Peyer's patch (tissue), 4 donors: ENCODE data around the gene ACTN3. TPM values are rescaled to one million over a fixed set of nuclear protein-coding genes. Genes with fewer than 3 reads are reported as not detected.
A peak's percentile ranks its signal among the peaks of the same experiment; 100 is the strongest.

ENCODE experiments used
- DNase-seq, 3 donors: peaks; one replicate each; pipeline ENCODE4 v3.0.0-alpha.2; 2017 to 2019
- H3K27ac ChIP-seq, 4 donors: fragments of 200-600 bp; sonication (generic); one replicate each; pipeline ENCODE4 v1.5.1; 2016 to 2019
- H3K27me3 ChIP-seq, 2 donors: fragments of 200-600 bp; sonication (generic); one replicate each; pipeline ENCODE4 v1.5.1; 2019
- H3K36me3 ChIP-seq, 3 donors: fragments of 200-600 bp; sonication (generic); one replicate each; pipeline ENCODE4 v1.5.1; 2016 to 2019
- H3K4me1 ChIP-seq, 4 donors: fragments of 200-600 bp; sonication (generic); one replicate each; pipeline ENCODE4 v1.5.1; 2016 to 2019
- H3K4me3 ChIP-seq, 4 donors: fragments of 200-600 bp; sonication (generic); 1 replicate in 3 of 4; 2 replicates in 1 of 4; pipeline ENCODE4 v1.5.1; 2016 to 2019; ENCODE audit warnings: mild to moderate bottlenecking in 1 of 4
- H3K9me3 ChIP-seq, 4 donors: fragments of 200-600 bp; sonication (generic); one replicate each; pipeline ENCODE4 v1.5.1; 2016 to 2019; ENCODE audit warnings: mild to moderate bottlenecking in 1 of 4
- POLR2A ChIP-seq, 2 donors: fragments of 450-650 bp; IDR thresholded peaks; one replicate each; pipeline ENCODE4 v1.5.1; 2017; ENCODE audit warnings: antibody characterized with exemption in 2 of 2, mild to moderate bottlenecking in 2 of 2, moderate library complexity in 2 of 2
- total RNA-seq, 4 donors: library from RNA; depleted of rRNA; stranded (reverse); fragments of >200 nt; gene quantifications; one replicate each; pipeline ENCODE4 v1.1.0, GENCODE V29; 2016
- TF ChIP-seq, protein P1 (sequence below), 6 experiments: fragments of 450-650 bp in 4 of 6; fragments of 200-600 bp in 2 of 6; sonication (generic) in 1 of 6; IDR thresholded peaks; one replicate each; pipeline ENCODE4 v1.5.1; 2017 to 2019; ENCODE audit warnings: antibody characterized with exemption in 6 of 6, mild to moderate bottlenecking in 3 of 6, moderate library complexity in 1 of 6

ACTN3 gene
- total RNA-seq, 4 donors from 2014 or later, result not detected

DNA sequence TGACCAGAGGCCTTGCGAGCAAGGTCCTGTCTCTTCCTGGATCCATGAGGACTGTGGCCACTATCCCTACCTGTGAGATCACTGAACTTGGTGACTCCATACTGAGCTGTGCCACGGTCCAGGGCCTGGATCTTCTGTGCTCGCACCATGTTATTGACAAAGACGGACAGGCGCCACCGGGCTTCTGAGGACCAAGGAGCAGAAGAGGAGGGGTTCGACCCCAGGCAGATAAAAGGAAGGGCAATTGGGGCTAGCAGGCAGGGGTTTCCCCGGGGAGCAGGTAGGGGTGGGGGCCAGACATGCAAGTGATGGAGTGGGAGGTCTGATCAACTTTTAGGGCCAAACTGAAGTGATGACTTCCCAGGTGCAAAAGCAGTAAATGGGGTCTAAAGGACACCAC is 19.5 kb downstream of the ACTN3 start:
- no peak for DNase-seq
- Histone ChIP-seq H3K27me3 (no peaks in the 10 kb centered on the region), H3K4me3 (no peak overlapping the region), H3K9me3 (no peaks in the 10 kb centered on the region), H3K27ac (no peak overlapping the region), H3K36me3 (no peaks in the 10 kb centered on the region), H3K4me1 (peaks cover 0 to 9% (median 2%) of the 10 kb centered on the region in 4 donors)
- TF ChIP-seq, protein P1, sequence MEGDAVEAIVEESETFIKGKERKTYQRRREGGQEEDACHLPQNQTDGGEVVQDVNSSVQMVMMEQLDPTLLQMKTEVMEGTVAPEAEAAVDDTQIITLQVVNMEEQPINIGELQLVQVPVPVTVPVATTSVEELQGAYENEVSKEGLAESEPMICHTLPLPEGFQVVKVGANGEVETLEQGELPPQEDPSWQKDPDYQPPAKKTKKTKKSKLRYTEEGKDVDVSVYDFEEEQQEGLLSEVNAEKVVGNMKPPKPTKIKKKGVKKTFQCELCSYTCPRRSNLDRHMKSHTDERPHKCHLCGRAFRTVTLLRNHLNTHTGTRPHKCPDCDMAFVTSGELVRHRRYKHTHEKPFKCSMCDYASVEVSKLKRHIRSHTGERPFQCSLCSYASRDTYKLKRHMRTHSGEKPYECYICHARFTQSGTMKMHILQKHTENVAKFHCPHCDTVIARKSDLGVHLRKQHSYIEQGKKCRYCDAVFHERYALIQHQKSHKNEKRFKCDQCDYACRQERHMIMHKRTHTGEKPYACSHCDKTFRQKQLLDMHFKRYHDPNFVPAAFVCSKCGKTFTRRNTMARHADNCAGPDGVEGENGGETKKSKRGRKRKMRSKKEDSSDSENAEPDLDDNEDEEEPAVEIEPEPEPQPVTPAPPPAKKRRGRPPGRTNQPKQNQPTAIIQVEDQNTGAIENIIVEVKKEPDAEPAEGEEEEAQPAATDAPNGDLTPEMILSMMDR (IDR thresholded peaks at IDR 0.05), result no peak
- TF ChIP-seq POLR2A (IDR thresholded peaks at IDR 0.05), result no peak

DNA sequence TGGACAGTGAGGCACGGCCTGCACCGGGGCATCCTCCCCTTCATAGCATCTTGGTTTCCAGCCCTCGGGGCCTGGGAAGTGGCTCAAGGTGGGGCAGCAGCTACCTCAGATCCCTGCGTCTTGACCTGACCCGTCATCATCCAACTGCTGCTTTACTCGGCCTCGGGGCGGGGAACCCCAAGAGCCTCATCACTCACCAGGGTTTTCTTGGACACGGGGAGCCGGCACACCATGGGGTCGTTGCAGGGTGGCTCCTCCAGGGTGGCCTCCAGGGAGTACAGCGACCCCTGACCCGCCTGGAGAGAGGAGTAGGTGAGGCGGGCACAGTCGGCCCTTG is 21.1 kb downstream of the ACTN3 start:
- H3K27ac ChIP-seq, result peak overlapping the region in 1 of 4 donors; percentile 63
- H3K4me1 ChIP-seq, result peaks cover 0 to 9% (median 2%) of the 10 kb centered on the region in 4 donors
- peak overlapping the region; percentile 48 to 74 (median 70) for H3K4me3 ChIP-seq
- no peaks in the 10 kb centered on the region for H3K27me3 ChIP-seq
- H3K36me3 ChIP-seq, result no peaks in the 10 kb centered on the region
- no peaks in the 10 kb centered on the region for H3K9me3 ChIP-seq
- DNase-seq, result no peak
- TF ChIP-seq, protein P1 (IDR thresholded peaks at IDR 0.05), result no peak
- no peak for TF ChIP-seq POLR2A (IDR thresholded peaks at IDR 0.05)

DNA sequence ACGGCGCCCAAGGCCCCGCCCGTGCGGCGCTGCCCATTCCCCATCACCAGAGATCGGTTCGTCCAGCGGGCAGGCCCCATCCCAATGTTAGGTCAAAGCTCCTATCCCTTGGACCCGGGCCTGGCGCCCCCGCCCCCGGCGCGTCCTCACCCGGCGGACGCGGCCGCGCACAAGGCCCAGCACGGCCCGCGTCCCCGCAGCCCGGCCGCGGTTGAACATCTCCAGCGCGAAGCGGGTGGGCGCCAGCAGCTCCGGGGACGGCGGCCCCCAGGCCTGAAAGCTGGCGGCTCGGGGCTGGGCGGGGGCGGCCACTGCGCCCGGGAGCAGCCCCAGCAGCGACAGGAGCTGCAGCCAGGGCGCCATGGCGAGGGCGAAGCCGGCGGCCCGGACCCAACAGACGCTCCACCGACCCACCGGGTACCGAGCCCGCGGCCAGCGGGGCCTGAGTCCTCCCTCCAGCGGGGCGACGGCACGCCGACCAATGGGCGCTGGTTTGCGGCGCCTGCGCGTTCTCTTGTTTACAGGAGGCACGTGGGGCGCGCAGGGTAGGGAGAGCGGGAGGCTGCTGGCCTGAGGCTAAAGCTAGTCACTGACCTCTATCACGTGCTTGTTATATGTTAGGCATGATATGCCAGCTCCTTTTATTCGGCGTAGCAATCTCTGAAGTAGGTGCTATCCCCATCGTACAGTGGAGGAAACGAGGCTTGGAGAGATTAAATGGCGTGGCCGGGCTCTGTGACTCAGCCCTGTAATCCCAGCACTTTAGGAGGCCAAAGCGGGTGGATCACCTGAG is 21.6 kb downstream of the ACTN3 start, which contains the start of gene CTSF:
CTSF (minus strand) TSS at position 483 of the 793 bp plus-strand sequence; CDS start at position 363, 120 bp downstream.
- H3K36me3 ChIP-seq, result no peaks in the 10 kb centered on the region
- peak; percentile 79 to 92 (median 83) for DNase-seq
- no peak for TF ChIP-seq POLR2A (IDR thresholded peaks at IDR 0.05)
- TF ChIP-seq, protein P1 (IDR thresholded peaks at IDR 0.05), result no peak
- H3K4me1 ChIP-seq, result peaks cover 0 to 9% (median 2%) of the 10 kb centered on the region in 4 donors
- H3K27me3 ChIP-seq, result no peaks in the 10 kb centered on the region
- H3K4me3 ChIP-seq, result peak within 1 kb of the TSS; percentile 48 to 74 (median 70)
- H3K9me3 ChIP-seq, result no peaks in the 10 kb centered on the region
- peak within 1 kb of the TSS in 1 of 4 donors; percentile 63 for H3K27ac ChIP-seq

DNA sequence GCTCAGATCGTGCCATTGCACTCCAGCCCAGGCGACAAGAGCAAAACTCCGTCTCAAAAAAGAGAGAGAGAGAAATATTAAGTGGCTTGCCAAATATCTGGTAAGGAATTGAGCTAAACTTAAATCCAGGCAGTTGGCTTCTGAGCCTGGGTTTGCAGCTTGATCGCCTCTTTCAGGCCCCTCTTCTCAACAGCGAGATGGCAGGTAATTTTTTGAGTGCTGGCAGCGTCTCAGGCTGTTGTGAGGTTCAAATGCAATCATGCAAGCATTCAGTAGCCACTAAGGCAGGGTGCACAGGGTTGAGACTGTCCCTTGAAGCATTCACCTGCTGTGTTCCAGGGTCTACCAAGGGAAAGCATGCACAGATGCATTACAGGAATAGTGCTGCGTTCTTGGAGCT is 22.4 kb downstream of the ACTN3 start:
- Histone ChIP-seq H3K4me1 (peaks cover 0 to 9% (median 2%) of the 10 kb centered on the region in 4 donors), H3K4me3 (no peak overlapping the region), H3K27me3 (no peaks in the 10 kb centered on the region), H3K9me3 (no peaks in the 10 kb centered on the region), H3K27ac (peak overlapping the region in 1 of 4 donors; percentile 63), H3K36me3 (no peaks in the 10 kb centered on the region)
- DNase-seq, result no peak
- no peak for TF ChIP-seq POLR2A (IDR thresholded peaks at IDR 0.05)
- TF ChIP-seq, protein P1 (IDR thresholded peaks at IDR 0.05), result no peak

DNA sequence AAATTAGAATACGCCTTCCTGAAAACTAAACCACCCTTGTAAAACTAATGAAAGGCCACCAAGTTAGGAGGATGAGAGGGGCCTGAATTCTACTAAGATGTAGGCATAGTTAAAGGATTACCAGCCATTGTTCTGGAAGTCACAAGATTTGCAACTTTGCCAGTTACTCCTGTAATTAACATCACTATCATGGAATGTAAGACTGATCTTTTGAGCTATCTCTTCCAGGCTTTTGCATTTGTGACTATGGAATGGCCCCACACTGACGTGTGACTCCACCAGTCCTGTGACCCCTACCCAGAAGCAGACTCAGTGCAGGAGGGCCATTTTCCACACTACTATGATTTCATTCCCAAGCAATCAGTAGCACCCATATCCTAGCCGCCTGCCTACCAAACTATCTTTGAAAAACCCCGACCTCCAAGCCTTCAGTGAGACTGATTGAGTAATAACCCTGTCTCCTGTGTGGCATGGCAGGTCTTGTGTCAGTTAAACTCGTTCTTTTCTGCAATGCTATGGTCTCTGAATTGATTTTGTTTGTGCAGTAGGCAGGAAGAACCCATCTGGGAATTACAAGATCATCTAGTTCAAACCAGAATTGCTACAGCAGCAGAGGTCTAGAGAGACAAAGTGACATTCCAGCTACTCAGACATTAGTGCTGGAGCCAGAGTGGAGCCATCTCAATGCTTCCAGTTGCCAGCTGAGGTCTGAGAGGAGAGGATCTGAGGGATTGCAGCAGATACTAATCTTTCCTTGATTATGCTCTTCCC is 23.6 kb downstream of the ACTN3 start:
- Histone ChIP-seq H3K36me3 (no peaks in the 10 kb centered on the region), H3K27ac (no peak overlapping the region), H3K27me3 (no peaks in the 10 kb centered on the region), H3K4me1 (peaks cover 0 to 9% (median 2%) of the 10 kb centered on the region in 4 donors), H3K4me3 (no peak overlapping the region), H3K9me3 (no peaks in the 10 kb centered on the region)
- TF ChIP-seq POLR2A (IDR thresholded peaks at IDR 0.05), result no peak
- TF ChIP-seq, protein P1 (IDR thresholded peaks at IDR 0.05), result no peak
- no peak for DNase-seq
